Ascending aorta (tissue), 2 donors: ENCODE measurements around the gene TMEM121. TPM values are rescaled to one million over a fixed set of nuclear protein-coding genes. Genes with fewer than 3 reads are reported as not detected.
"Not testable (repeated sequence)": the region's sequence is repeated elsewhere in the genome, so short reads cannot be mapped to it uniquely, and the experiment has no call there.

Experiments
- DNase-seq, 2 donors: peaks; one replicate each; pipeline ENCODE4 v3.0.0-alpha.2; 2019; ENCODE audit warnings: low spot score in 2 of 2
- H3K27ac ChIP-seq, 2 donors: fragments of 200-600 bp; sonication (generic); one replicate each; pipeline ENCODE4 v1.5.1; 2016 to 2017; ENCODE audit warnings: mild to moderate bottlenecking in 1 of 2
- H3K27me3 ChIP-seq: fragments of 200-600 bp; sonication (generic); one replicate; pipeline ENCODE4 v1.5.1; 2017
- H3K36me3 ChIP-seq, 2 donors: fragments of 200-600 bp; sonication (generic); one replicate each; pipeline ENCODE4 v1.5.1; 2016
- H3K4me1 ChIP-seq, 2 donors: fragments of 200-600 bp; sonication (generic); one replicate each; pipeline ENCODE4 v1.5.1; 2016 to 2017; ENCODE audit warnings: mild to moderate bottlenecking in 1 of 2
- H3K4me3 ChIP-seq, 2 donors: fragments of 200-600 bp; sonication (generic); one replicate each; pipeline ENCODE4 v1.5.1; 2016 to 2017; ENCODE audit warnings: mild to moderate bottlenecking in 1 of 2
- H3K9me3 ChIP-seq, 2 donors: fragments of 200-600 bp; sonication (generic); one replicate each; pipeline ENCODE4 v1.5.1; 2016
- intact Hi-C: fragments of 100-400 bp; cut with DNase I; formaldehyde crosslinking; loops from one replicate; pipeline ENCODE4 v1.15.1; 2023
- total RNA-seq: library from RNA; depleted of rRNA; stranded (reverse); fragments of >200 nt; gene quantifications from one replicate; pipeline ENCODE4 v1.1.0, GENCODE V29; 2016
- TF ChIP-seq, protein P1 (sequence below), 3 experiments: fragments of 200-600 bp in 2 of 3; fragments of 450-650 bp in 1 of 3; sonication (generic) in 2 of 3; IDR thresholded peaks; one replicate each; pipeline ENCODE4 v1.5.1; 2016 to 2019; ENCODE audit warnings: antibody characterized with exemption in 3 of 3, mild to moderate bottlenecking in 1 of 3, moderate library complexity in 1 of 3

TMEM121 gene
- total RNA-seq, 1 donor from 2014 or later = 34.6 TPM

DNA sequence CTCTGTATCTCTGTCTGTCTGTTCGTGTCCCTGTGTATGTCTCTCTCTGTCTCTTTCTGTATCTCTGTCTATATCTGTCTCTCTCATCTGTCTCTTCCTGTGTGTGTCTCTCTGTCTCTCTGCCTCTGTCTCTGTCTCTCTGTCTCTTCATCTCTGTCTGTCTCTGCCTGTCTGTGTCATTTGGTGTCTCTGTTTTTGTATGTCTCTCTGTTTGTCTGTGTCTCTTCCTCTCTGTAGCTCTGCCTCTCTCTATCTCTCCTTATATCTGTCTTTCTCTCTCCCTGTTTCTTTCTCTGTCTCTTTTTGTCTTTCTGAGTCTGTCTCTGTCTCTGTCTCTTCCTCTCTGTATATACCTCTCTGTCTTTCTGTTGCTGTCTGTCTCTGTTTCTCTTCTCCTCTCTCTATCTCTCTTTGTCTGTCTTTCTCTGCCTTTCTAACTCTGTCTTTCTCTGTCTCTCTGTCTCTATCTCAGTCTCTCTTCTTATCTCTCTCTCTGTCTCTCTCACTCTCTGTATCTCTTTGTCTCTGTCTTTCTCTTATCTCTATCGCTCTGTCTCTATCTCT, 50.2 kb downstream of the TMEM121 start:
- no peaks in the 10 kb centered on the region for H3K36me3 ChIP-seq
- H3K27me3 ChIP-seq = no peaks in the 10 kb centered on the region
- H3K9me3 ChIP-seq = no peaks in the 10 kb centered on the region
- TF ChIP-seq, protein P1, sequence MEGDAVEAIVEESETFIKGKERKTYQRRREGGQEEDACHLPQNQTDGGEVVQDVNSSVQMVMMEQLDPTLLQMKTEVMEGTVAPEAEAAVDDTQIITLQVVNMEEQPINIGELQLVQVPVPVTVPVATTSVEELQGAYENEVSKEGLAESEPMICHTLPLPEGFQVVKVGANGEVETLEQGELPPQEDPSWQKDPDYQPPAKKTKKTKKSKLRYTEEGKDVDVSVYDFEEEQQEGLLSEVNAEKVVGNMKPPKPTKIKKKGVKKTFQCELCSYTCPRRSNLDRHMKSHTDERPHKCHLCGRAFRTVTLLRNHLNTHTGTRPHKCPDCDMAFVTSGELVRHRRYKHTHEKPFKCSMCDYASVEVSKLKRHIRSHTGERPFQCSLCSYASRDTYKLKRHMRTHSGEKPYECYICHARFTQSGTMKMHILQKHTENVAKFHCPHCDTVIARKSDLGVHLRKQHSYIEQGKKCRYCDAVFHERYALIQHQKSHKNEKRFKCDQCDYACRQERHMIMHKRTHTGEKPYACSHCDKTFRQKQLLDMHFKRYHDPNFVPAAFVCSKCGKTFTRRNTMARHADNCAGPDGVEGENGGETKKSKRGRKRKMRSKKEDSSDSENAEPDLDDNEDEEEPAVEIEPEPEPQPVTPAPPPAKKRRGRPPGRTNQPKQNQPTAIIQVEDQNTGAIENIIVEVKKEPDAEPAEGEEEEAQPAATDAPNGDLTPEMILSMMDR (IDR thresholded peaks at IDR 0.05) = no peak
- no peaks in the 10 kb centered on the region for H3K4me1 ChIP-seq
- intact Hi-C loops = no loop called here
- H3K4me3 ChIP-seq = no peak overlapping the region
- no peak for DNase-seq
- no peak overlapping the region for H3K27ac ChIP-seq

GRCh38 chr14:105577314-105577861, 51.0 kb downstream of the TMEM121 start:
- peak in 1 of 2 donors; percentile 54 for DNase-seq
- H3K36me3 ChIP-seq = no peaks in the 10 kb centered on the region
- no peaks in the 10 kb centered on the region for H3K9me3 ChIP-seq
- no peaks in the 10 kb centered on the region for H3K4me1 ChIP-seq
- no peak overlapping the region for H3K4me3 ChIP-seq
- H3K27ac ChIP-seq = no peak overlapping the region
- intact Hi-C loops = no loop called here
- no peaks in the 10 kb centered on the region for H3K27me3 ChIP-seq
- TF ChIP-seq, protein P1 (IDR thresholded peaks at IDR 0.05) = no peak

DNA sequence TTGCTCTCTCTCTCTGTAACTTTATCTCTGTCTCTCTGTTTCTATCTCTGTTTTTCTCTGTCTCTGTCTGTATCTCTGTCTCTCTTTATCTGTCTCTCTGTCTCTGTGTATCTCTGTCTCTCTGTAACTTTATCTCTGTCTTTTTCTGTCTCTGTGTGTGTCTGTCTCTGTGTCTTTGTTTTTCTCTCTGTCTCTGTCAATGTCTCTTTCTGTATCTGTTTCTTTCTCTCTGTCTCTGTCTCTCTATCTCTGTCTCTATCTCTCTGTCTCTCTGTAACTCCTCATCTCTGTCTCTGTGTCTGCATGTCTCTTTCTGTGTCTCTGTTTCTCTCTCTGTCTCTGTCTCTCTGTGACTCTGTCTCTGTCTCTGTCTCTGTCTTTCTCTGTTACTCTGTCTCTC, 51.7 kb downstream of the TMEM121 start:
- Histone ChIP-seq H3K27me3 (no peaks in the 10 kb centered on the region), H3K9me3 (no peaks in the 10 kb centered on the region), H3K27ac (no peak overlapping the region), H3K36me3 (no peaks in the 10 kb centered on the region), H3K4me1 (no peaks in the 10 kb centered on the region), H3K4me3 (no peak overlapping the region)
- TF ChIP-seq, protein P1 (IDR thresholded peaks at IDR 0.05) = no peak
- no peak for DNase-seq
- intact Hi-C loops = no loop called here

GRCh38 chr14:105579221-105579620, 52.8 kb downstream of the TMEM121 start:
- DNase-seq, H3K4me3 ChIP-seq, H3K27me3 ChIP-seq, H3K27ac ChIP-seq, intact Hi-C loops, H3K9me3 ChIP-seq, H3K4me1 ChIP-seq, H3K36me3 ChIP-seq: not testable (repeated sequence)

Other genes with a start within 250 kb of the TMEM121 start
- gene BRF1, start 225.6 kb upstream of the TMEM121 start, total RNA-seq = 60.9 TPM
- gene PACS2, start 211.8 kb upstream of the TMEM121 start, total RNA-seq = 153 TPM
- gene TEX22, start 128.0 kb upstream of the TMEM121 start, total RNA-seq = not detected
- 118 TPM for gene MTA1, start 106.8 kb upstream of the TMEM121 start, total RNA-seq
- gene CRIP2, start 51.8 kb upstream of the TMEM121 start, total RNA-seq = 665 TPM
- gene CRIP1, start 39.7 kb upstream of the TMEM121 start, total RNA-seq = 106 TPM
- gene TEDC1, start 35.3 kb upstream of the TMEM121 start, total RNA-seq = 12.7 TPM